Activated naive CD8-positive, alpha-beta T cell treated with anti-CD3 and anti-CD28 coated beads for 36 hours (primary cell): ENCODE data around the gene PCDHGA12. TPM values are rescaled to one million over a fixed set of nuclear protein-coding genes. Genes with fewer than 3 reads are reported as not detected.
A peak's percentile ranks its signal among the peaks of the same experiment; 100 is the strongest.
"Not testable (repeated sequence)": the region's sequence is repeated elsewhere in the genome, so short reads cannot be mapped to it uniquely, and the experiment has no call there.

Source experiments
- DNase-seq: peaks from one replicate; pipeline ENCODE4 v3.0.0; 2021
- H3K27ac Mint-ChIP-seq: one replicate; pipeline ENCODE4 v1.8.0; 2022; ENCODE audit warnings: mild to moderate bottlenecking, moderate library complexity, mixed read lengths
- H3K27me3 Mint-ChIP-seq: one replicate; pipeline ENCODE4 v1.8.0; 2022; ENCODE audit warnings: mild to moderate bottlenecking, mixed read lengths
- H3K36me3 Mint-ChIP-seq: one replicate; pipeline ENCODE4 v1.8.0; 2021; ENCODE audit warnings: mild to moderate bottlenecking, mixed read lengths
- H3K4me1 Mint-ChIP-seq: one replicate; pipeline ENCODE4 v1.8.0; 2021; ENCODE audit warnings: mixed read lengths
- H3K4me3 Mint-ChIP-seq: one replicate; pipeline ENCODE4 v1.8.0; 2022; ENCODE audit warnings: mild to moderate bottlenecking, moderate library complexity, mixed read lengths
- H3K9me3 Mint-ChIP-seq: one replicate; pipeline ENCODE4 v1.8.0; 2022; ENCODE audit warnings: mixed read lengths
- total RNA-seq, 2 experiments: library from RNA; stranded (reverse); gene quantifications; one replicate each; pipeline ENCODE4 v1.2.3, GENCODE V29; 2021

Gene PCDHGA12
- under 1 TPM in 1 of 2 experiments, not detected in 1; 0.08 TPM for total RNA-seq

DNA sequence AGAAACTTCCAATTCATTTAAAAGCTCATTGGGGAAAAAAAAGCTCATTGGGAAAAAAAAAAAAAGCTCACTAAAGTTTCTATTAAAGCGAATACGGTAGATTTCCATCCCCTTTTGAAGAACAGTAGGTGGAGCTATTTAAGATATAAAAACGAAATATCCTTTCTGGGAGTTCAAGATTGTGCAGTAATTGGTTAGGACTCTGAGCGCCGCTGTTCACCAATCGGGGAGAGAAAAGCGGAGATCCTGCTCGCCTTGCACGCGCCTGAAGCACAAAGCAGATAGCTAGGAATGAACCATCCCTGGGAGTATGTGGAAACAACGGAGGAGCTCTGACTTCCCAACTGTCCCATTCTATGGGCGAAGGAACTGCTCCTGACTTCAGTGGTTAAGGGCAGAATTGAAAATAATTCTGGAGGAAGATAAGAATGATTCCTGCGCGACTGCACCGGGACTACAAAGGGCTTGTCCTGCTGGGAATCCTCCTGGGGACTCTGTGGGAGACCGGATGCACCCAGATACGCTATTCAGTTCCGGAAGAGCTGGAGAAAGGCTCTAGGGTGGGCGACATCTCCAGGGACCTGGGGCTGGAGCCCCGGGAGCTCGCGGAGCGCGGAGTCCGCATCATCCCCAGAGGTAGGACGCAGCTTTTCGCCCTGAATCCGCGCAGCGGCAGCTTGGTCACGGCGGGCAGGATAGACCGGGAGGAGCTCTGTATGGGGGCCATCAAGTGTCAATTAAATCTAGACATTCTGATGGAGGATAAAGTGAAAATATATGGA is at the start of gene PCDHGA12:
Gene PCDHGA12, plus strand, starts transcription at position 176 of the 782 bp plus-strand sequence. Its CDS starts 253 bp downstream, at position 429.
- no peak within 1 kb of the TSS for H3K27ac Mint-ChIP-seq
- H3K9me3 Mint-ChIP-seq, result peaks cover 28% of the 10 kb centered on the region

DNA sequence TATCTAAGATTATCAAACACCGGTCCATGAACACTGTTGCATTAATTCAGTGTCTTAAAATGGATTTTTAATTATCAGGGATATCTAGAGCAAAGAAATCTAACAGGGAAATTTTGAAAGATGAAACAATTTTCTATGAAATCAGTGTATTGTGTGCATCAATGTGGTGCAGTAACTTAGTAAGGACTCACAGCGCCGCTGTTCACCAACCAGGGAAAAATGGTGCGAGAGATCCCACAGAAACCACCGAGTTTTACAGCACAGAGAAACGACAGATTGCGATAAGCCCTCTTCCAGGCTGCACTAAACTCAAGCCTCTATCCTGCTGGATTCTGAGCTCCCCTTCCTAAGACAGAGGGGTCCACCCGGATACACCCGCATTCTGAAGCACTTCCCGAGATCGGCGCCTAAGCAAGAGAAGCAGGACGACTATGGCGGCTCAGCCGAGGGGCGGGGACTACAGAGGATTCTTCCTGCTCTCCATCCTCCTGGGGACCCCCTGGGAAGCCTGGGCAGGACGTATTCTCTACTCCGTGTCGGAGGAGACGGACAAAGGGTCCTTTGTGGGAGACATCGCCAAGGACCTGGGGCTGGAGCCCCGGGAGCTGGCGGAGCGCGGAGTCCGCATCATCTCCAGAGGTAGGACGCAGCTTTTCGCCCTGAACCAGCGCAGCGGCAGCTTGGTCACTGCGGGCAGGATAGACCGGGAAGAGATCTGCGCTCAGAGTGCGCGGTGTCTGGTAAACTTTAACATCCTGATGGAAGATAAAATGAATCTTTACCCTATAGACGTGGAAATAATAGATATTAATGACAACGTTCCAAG is 47.6 kb upstream of the PCDHGA12 start, which contains the start of gene PCDHGA7:
Gene PCDHGA7, plus strand, starts transcription at position 274 of the 826 bp plus-strand sequence. Its CDS starts 158 bp downstream, at position 432.
- H3K27me3 Mint-ChIP-seq, result peaks cover 88% of the 10 kb centered on the region
- no peak for DNase-seq
- peaks cover 2% of the 10 kb centered on the region for H3K4me1 Mint-ChIP-seq
- no peak within 1 kb of the TSS for H3K27ac Mint-ChIP-seq
- H3K4me3 Mint-ChIP-seq, result peak within 1 kb of the TSS; percentile 59
- peaks cover 2% of the 10 kb centered on the region for H3K36me3 Mint-ChIP-seq
- H3K9me3 Mint-ChIP-seq, result peaks cover 35% of the 10 kb centered on the region

More for the DNA sequence above, at the start of gene PCDHGA12:
- peak; percentile 38 for DNase-seq
- Mint-ChIP-seq H3K4me1 (peaks cover 6% of the 10 kb centered on the region), H3K36me3 (peaks cover 26% of the 10 kb centered on the region), H3K4me3 (peak within 1 kb of the TSS; percentile 44), H3K27me3 (peaks cover 85% of the 10 kb centered on the region)

DNA sequence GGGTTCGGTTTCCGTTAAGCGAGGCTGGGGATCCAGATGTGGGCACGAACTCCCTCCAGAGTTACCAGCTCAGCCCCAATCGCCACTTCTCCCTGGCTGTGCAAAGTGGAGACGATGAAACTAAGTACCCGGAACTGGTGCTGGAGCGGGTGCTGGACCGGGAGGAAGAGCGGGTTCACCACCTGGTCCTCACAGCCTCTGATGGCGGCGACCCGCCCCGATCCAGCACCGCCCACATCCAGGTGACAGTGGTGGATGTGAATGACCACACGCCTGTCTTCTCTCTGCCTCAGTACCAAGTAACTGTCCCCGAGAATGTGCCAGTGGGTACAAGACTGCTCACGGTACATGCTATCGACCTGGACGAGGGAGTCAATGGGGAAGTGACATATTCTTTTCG is 47.0 kb upstream of the PCDHGA12 start:
- peaks cover 4% of the 10 kb centered on the region for H3K36me3 Mint-ChIP-seq
- peaks cover 2% of the 10 kb centered on the region for H3K4me1 Mint-ChIP-seq
- peaks cover 86% of the 10 kb centered on the region for H3K27me3 Mint-ChIP-seq
- H3K4me3 Mint-ChIP-seq, result no peak overlapping the region
- no peak overlapping the region for H3K27ac Mint-ChIP-seq
- DNase-seq, result no peak
- H3K9me3 Mint-ChIP-seq, result peaks cover 38% of the 10 kb centered on the region

DNA sequence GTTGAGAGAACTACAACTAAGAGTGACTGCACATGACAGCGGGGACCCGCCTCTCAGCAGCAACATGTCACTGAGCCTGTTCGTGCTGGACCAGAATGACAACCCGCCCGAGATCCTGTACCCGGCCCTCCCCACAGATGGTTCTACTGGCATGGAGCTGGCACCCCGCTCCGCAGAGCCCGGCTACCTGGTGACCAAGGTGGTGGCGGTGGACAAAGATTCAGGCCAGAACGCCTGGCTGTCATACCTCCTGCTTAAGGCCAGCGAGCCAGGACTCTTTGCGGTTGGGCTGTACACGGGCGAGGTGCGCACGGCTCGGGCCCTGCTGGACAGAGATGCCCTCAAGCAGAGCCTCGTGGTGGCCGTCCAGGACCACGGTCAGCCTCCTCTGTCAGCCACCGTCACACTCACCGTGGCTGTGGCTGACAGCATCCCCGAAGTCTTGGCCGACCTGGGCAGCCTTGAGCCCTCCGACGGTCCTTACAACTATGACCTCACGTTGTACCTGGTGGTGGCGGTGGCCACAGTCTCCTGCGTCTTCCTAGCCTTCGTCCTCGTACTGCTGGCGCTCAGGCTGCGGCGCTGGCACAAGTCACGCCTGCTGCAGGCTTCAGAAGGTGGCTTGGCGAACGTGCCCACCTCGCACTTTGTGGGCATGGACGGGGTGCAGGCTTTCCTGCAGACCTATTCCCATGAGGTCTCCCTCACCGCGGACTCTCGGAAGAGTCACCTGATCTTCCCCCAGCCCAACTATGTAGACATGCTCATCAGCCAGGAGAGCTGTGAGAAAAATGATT is 45.6 kb upstream of the PCDHGA12 start:
- peaks cover 13% of the 10 kb centered on the region for H3K36me3 Mint-ChIP-seq
- H3K27ac Mint-ChIP-seq, result no peak overlapping the region
- no peak for DNase-seq
- H3K4me3 Mint-ChIP-seq, result no peak overlapping the region
- H3K9me3 Mint-ChIP-seq, result peaks cover 41% of the 10 kb centered on the region
- peaks cover 2% of the 10 kb centered on the region for H3K4me1 Mint-ChIP-seq
- peaks cover 89% of the 10 kb centered on the region for H3K27me3 Mint-ChIP-seq

GRCh38 chr5:141387557-141388311 is 42.6 kb upstream of the PCDHGA12 start, which contains the start of gene PCDHGB4:
Gene PCDHGB4, plus strand, starts transcription at chr5:141387698. Its CDS starts 187 bp downstream, at chr5:141387885.
- Mint-ChIP-seq H3K9me3 (peaks cover 47% of the 10 kb centered on the region), H3K4me3 (peak within 1 kb of the TSS; percentile 37), H3K36me3 (peaks cover 17% of the 10 kb centered on the region)

GRCh38 chr5:141388661-141389060 is 41.6 kb upstream of the PCDHGA12 start:
- no peak overlapping the region for H3K27ac Mint-ChIP-seq
- no peak for DNase-seq
- peaks cover 48% of the 10 kb centered on the region for H3K9me3 Mint-ChIP-seq
- no peak overlapping the region for H3K4me3 Mint-ChIP-seq
- peaks cover 84% of the 10 kb centered on the region for H3K27me3 Mint-ChIP-seq
- H3K36me3 Mint-ChIP-seq, result peaks cover 21% of the 10 kb centered on the region
- H3K4me1 Mint-ChIP-seq, result no peaks in the 10 kb centered on the region

More at GRCh38 chr5:141387557-141388311, 42.6 kb upstream of the PCDHGA12 start, which contains the start of gene PCDHGB4:
- not testable (repeated sequence) for H3K27ac Mint-ChIP-seq, H3K4me1 Mint-ChIP-seq, DNase-seq
- peaks cover 85% of the 10 kb centered on the region for H3K27me3 Mint-ChIP-seq

DNA sequence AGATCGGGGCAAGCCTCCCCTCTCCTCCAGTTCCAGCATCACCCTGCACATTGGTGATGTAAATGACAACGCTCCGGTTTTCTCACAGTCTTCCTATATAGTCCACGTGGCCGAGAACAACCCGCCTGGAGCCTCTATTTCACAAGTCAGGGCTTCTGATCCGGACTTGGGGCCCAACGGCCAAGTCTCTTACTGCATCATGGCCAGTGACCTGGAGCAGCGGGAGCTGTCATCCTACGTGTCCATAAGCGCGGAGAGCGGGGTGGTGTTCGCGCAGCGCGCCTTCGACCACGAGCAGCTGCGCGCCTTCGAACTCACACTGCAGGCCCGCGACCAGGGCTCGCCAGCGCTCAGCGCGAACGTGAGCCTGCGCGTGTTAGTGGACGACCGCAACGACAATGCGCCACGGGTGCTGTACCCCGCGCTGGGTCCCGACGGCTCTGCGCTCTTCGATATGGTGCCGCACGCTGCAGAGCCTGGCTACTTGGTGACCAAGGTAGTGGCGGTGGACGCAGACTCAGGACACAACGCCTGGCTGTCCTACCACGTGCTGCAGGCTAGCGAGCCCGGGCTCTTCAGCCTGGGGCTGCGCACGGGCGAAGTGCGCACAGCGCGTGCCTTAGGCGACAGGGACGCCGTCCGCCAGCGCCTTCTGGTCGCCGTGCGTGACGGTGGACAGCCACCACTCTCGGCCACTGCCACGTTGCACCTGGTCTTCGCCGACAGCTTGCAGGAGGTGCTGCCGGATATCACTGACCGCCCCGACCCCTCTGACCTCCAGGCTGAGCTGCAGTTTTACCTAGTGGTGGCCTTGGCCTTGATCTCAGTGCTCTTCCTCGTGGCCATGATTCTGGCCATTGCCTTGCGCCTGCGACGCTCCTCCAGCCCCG is 40.9 kb upstream of the PCDHGA12 start:
- Mint-ChIP-seq H3K36me3 (peaks cover 26% of the 10 kb centered on the region), H3K9me3 (peaks cover 48% of the 10 kb centered on the region), H3K4me1 (no peaks in the 10 kb centered on the region), H3K4me3 (no peak overlapping the region), H3K27me3 (peaks cover 84% of the 10 kb centered on the region), H3K27ac (no peak overlapping the region)
- DNase-seq, result no peak

GRCh38 chr5:141392429-141393198 is 37.7 kb upstream of the PCDHGA12 start, which contains the start of gene PCDHGA8:
Gene PCDHGA8, plus strand, starts transcription at chr5:141392633. Its CDS starts 181 bp downstream, at chr5:141392814.
- H3K27me3 Mint-ChIP-seq, result peaks cover 82% of the 10 kb centered on the region

DNA sequence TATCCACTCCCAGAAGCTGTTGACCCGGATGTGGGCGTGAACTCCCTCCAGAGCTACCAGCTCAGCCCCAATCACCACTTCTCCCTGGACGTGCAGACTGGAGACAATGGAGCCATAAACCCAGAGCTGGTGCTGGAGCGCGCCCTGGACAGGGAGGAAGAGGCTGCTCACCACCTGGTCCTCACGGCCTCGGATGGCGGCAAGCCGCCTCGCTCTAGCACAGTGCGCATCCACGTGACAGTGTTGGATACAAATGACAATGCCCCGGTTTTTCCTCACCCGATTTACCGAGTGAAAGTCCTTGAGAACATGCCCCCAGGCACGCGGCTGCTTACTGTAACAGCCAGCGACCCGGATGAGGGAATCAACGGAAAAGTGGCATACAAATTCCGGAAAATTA is 37.0 kb upstream of the PCDHGA12 start:
- H3K9me3 Mint-ChIP-seq, result peaks cover 33% of the 10 kb centered on the region
- peaks cover 23% of the 10 kb centered on the region for H3K36me3 Mint-ChIP-seq
- peaks cover 82% of the 10 kb centered on the region for H3K27me3 Mint-ChIP-seq
- no peak overlapping the region for H3K27ac Mint-ChIP-seq
- no peaks in the 10 kb centered on the region for H3K4me1 Mint-ChIP-seq
- no peak for DNase-seq
- H3K4me3 Mint-ChIP-seq, result no peak overlapping the region

More at GRCh38 chr5:141392429-141393198, 37.7 kb upstream of the PCDHGA12 start, which contains the start of gene PCDHGA8:
- peaks cover 24% of the 10 kb centered on the region for H3K36me3 Mint-ChIP-seq
- H3K27ac Mint-ChIP-seq, result no peak within 1 kb of the TSS
- peaks cover 35% of the 10 kb centered on the region for H3K9me3 Mint-ChIP-seq
- H3K4me3 Mint-ChIP-seq, result no peak within 1 kb of the TSS
- DNase-seq, result no peak
- no peaks in the 10 kb centered on the region for H3K4me1 Mint-ChIP-seq

DNA sequence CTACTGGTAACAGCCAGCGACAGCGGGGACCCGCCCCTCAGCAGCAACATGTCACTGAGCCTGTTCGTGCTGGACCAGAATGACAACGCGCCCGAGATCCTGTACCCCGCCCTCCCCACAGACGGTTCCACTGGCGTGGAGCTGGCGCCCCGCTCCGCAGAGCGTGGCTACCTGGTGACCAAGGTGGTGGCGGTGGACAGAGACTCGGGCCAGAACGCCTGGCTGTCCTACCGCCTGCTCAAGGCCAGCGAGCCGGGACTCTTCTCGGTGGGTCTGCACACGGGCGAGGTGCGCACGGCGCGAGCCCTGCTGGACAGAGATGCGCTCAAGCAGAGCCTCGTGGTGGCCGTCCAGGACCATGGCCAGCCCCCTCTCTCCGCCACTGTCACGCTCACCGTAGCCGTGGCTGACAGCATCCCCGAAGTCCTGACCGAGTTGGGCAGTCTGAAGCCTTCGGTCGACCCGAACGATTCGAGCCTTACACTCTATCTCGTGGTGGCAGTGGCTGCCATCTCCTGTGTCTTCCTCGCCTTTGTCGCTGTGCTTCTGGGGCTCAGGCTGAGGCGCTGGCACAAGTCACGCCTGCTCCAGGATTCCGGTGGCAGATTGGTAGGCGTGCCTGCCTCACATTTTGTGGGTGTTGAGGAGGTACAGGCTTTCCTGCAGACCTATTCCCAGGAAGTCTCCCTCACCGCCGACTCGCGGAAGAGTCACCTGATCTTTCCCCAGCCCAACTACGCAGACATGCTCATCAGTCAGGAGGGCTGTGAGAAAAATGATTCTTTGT is 35.7 kb upstream of the PCDHGA12 start:
- Mint-ChIP-seq H3K36me3 (peaks cover 20% of the 10 kb centered on the region), H3K27me3 (peaks cover 82% of the 10 kb centered on the region), H3K9me3 (peaks cover 33% of the 10 kb centered on the region)
- H3K4me3 Mint-ChIP-seq, DNase-seq, H3K27ac Mint-ChIP-seq, H3K4me1 Mint-ChIP-seq: not testable (repeated sequence)

- Mint-ChIP-seq H3K9me3 (peaks cover 30% of the 10 kb centered on the region), H3K4me3 (peak within 1 kb of the TSS; percentile 61), H3K27me3 (peaks cover 81% of the 10 kb centered on the region), H3K36me3 (peaks cover 21% of the 10 kb centered on the region)
- peak; percentile 53 for DNase-seq
- not testable (repeated sequence) for H3K4me1 Mint-ChIP-seq, H3K27ac Mint-ChIP-seq
Observed at GRCh38 chr5:141397756-141398551, 32.4 kb upstream of the PCDHGA12 start, which contains the start of gene PCDHGB5. Gene PCDHGB5, plus strand, starts transcription at chr5:141397947. Its CDS starts 181 bp downstream, at chr5:141398128.
